ENCODE results near the gene GDI1. TPM values are rescaled to one million over a fixed set of nuclear protein-coding genes. Genes with fewer than 3 reads are reported as not detected.

The GDI1 gene
- total and polyA plus RNA-seq, 2 of the 8 experiments (the other 6 are each of a cell fraction or from before 2014, with no cell fraction given): 83.1 to 136 TPM

DNA sequence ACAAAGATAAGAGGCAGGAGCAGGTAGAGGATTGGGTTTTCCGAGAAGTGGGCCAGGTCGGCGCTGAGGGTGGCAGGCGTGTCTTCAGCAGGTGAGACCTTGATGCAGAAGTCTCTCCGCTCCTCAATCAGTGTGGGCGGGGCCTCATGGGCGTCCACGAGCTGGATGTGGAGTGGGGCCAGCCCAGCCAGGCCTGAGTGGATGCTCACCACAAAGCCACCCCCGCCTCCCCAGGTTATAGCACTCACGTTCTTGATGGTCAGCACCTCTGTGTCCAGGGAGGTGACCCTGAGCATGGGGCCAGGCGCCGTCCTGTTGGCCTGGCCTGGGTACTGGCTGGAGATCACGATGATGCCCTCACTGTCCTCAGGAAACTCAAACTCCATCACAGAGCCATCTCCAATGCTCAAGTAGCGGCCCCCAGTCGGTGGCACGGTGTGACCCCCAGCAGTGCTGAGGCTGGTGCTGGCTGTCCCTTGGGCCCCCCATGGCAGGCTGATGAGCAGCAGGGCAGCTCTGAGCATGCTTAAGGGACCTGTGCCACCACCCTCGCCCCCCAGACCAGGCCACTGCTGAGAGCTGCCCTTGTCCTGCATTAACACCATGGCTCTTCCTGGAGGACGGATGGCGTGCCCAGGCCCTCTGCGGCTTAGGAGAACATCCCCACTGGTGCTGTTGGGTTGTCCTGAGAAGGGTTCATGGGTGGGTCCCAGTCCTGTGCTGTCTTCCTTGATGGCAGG, 51.6 kb downstream of the GDI1 start:
- FAIRE-seq (no peak), DNase-seq (ENCODE audit: low read depth in 1 of 2, low spot score in 2 of 2) (no peak)
- ChIA-PET POLR2A (ENCODE audit: partially characterized antibody) (interaction anchor here (0.7 to 1.9 kb wide), 6 partner anchors 9 to 117 kb away, joined by 3 to 4 read pairs (median 3); partner anchors contain the start of gene FAM3A), CTCF (ENCODE audit: partially characterized antibody) (interaction anchor here (0.8 to 2.0 kb wide), 3 partner anchors 13 to 59 kb away, joined by 3 to 6 read pairs (median 3); partner anchors contain the start of gene ATP6AP1)
- Histone ChIP-seq H3K9me3 (ENCODE audit: insufficient read depth in 2 of 2, low read depth in 1 of 2, low read length in 1 of 2) (no peaks in the 10 kb centered on the region), H3K4me3 (ENCODE audit: extremely low read depth in 1 of 4, insufficient read depth in 2 of 4, low read depth in 3 of 4, low read length in 4 of 4) (no peak overlapping the region), H3K14ac (ENCODE audit: insufficient read length) (no peak overlapping the region), H3K27ac (ENCODE audit: low read depth, low read length) (no peak overlapping the region), H3K4me1 (replicated peaks in 1 of 4; ENCODE audit: control insufficient read depth in 3 of 4, insufficient read depth in 4 of 4, low read length in 3 of 4) (peaks cover 0 to 12% (median 3%) of the 10 kb centered on the region in 4 experiments; a peak in 4 of 7 replicates), H2BK15ac (ENCODE audit: low read length) (no peak overlapping the region), H2AK5ac (ENCODE audit: low read depth, low read length) (no peak overlapping the region), H4K91ac (replicated peaks; ENCODE audit: insufficient read length, low read length) (no peak overlapping the region), H3K23me2 (ENCODE audit: low read depth, low read length) (no peaks in the 10 kb centered on the region; the same call in 1 of the 2 replicates), H3K56ac (replicated peaks; ENCODE audit: insufficient read length, low read depth, low read length) (no peak overlapping the region), H3K4me2 (ENCODE audit: insufficient read depth in 1 of 2, low read depth in 2 of 2, low read length in 2 of 2) (no peak overlapping the region; a peak in 1 of 4 replicates), H2BK12ac (ENCODE audit: low read depth, low read length) (no peak overlapping the region), H3K79me2 (ENCODE audit: control insufficient read depth in 1 of 2, insufficient read depth in 2 of 2, low read length in 2 of 2) (no peaks in the 10 kb centered on the region), H3K27me3 (replicated peaks in 1 of 4; ENCODE audit: control insufficient read depth in 3 of 4, extremely low read depth in 1 of 4, insufficient read depth in 3 of 4, low read length in 3 of 4) (no peaks in the 10 kb centered on the region; a peak in 1 of 7 replicates), H3K36me3 (ENCODE audit: control insufficient read depth in 2 of 4, insufficient read depth in 4 of 4, low read length in 3 of 4) (peaks cover 0 to 13% (median 0%) of the 10 kb centered on the region in 4 experiments; a peak in 2 of 8 replicates), H3K4ac (replicated peaks; ENCODE audit: insufficient read length, low read depth, low read length) (no peak overlapping the region), H2BK120ac (replicated peaks; ENCODE audit: low read depth, low read length) (no peak overlapping the region), H3K79me1 (ENCODE audit: low read depth, low read length) (no peaks in the 10 kb centered on the region), H2BK20ac (ENCODE audit: low read length) (no peak overlapping the region), H2AFZ (ENCODE audit: low read length) (no peak overlapping the region), H3K23ac (ENCODE audit: insufficient read length) (no peak overlapping the region), H4K20me1 (replicated peaks in 1 of 2; ENCODE audit: control insufficient read depth in 1 of 2, insufficient read depth in 2 of 2, low read length in 2 of 2) (peaks cover 1 to 2% of the 10 kb centered on the region in 2 experiments), H4K8ac (ENCODE audit: extremely low read depth, insufficient read depth, low read length) (no peak overlapping the region), H4K5ac (ENCODE audit: insufficient read length, low read depth, low read length) (no peak overlapping the region), H3K18ac (ENCODE audit: extremely low read depth, low read length) (no peak overlapping the region), H3K9ac (replicated peaks in 1 of 4; ENCODE audit: extremely low read depth in 1 of 4, low read depth in 3 of 4, low read length in 3 of 4) (no peak overlapping the region), H2BK5ac (ENCODE audit: low read depth, low read length) (no peak overlapping the region)
- TF ChIP-seq, protein P1, sequence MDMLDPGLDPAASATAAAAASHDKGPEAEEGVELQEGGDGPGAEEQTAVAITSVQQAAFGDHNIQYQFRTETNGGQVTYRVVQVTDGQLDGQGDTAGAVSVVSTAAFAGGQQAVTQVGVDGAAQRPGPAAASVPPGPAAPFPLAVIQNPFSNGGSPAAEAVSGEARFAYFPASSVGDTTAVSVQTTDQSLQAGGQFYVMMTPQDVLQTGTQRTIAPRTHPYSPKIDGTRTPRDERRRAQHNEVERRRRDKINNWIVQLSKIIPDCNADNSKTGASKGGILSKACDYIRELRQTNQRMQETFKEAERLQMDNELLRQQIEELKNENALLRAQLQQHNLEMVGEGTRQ (IDR thresholded peaks at IDR 0.05; ENCODE audit: low read length): no peak
- TF ChIP-seq CHD2 (IDR thresholded peaks at IDR 0.05; ENCODE audit: low read length) (no peak), CBX5 (IDR thresholded peaks at IDR 0.05; ENCODE audit: low read depth, low read length) (no peak), TEAD4 (IDR thresholded peaks at IDR 0.05; ENCODE audit: low read depth, low read length) (no peak), KDM1A (IDR thresholded peaks at IDR 0.05; ENCODE audit: borderline replicate concordance, low read length) (no peak), ASH2L (IDR thresholded peaks at IDR 0.05; ENCODE audit: low read length) (no peak), BCL11A (IDR thresholded peaks at IDR 0.05; ENCODE audit: low read depth in 2 of 2, low read length in 2 of 2) (no peak), TCF12 (IDR thresholded peaks at IDR 0.05; ENCODE audit: low read depth, low read length) (no peak), FOSL1 (IDR thresholded peaks at IDR 0.05; ENCODE audit: insufficient read depth, low read depth, low read length) (no peak), BACH1 (IDR thresholded peaks at IDR 0.05; ENCODE audit: low read length) (no peak), PHF8 (conservative IDR thresholded peaks at IDR 0.05; ENCODE audit: low read depth, low read length) (no peak)
- 93% methylated on average over 16 of the region's 20 CpGs; no CpG with 5 or more reads in 1 of the 2 experiments for WGBS, 2 experiments (ENCODE audit: extremely low coverage in 1 of 2, insufficient coverage in 1 of 2, insufficient read length in 1 of 2, insufficient replicate concordance in 2 of 2, low coverage in 1 of 2, low lambda C conversion rate in 2 of 2, missing lambda C conversion rate in 1 of 2)

All from H1 (cell line).